HepG2 (cell line): ENCODE data around the gene JMJD7. TPM values are rescaled to one million over a fixed set of nuclear protein-coding genes. Genes with fewer than 3 reads are reported as not detected.

Source experiments
- ATAC-seq: fragments of 200-7000 bp; cut with Tn5 transposase; 3 replicates; pipeline ENCODE4 v1.9.1; 2020; ENCODE audit warnings: mild to moderate bottlenecking, moderate library complexity
- BruUV-seq: library from RNA; stranded (reverse); fragments of 400-500 nt; replicated peaks from 2 replicates; lab custom pipeline; 2021; lab: Mats Ljungman, UMichigan
- CTCF ChIA-PET: fragments of 300-600 bp; formaldehyde crosslinking; extraction: SDS; loops from one replicate; lab custom pipeline; 2021; ENCODE audit warnings: low total read pairs, inconsistent platforms, low intra/inter-chr PET ratio; lab: Yijun Ruan, JAX
- POLR2A ChIA-PET: fragments of 350-600 bp; sonication (Branson Sonifier 250); formaldehyde crosslinking; loops from one replicate; lab custom pipeline; 2020; ENCODE audit warnings: antibody characterized with exemption, inconsistent platforms; lab: Yijun Ruan, JAX
- DNase-seq: peaks from one replicate; pipeline ENCODE4 v3.0.0-alpha.2; 2015; ENCODE audit warnings: low spot score
- FAIRE-seq: peaks from 3 replicates; lab custom pipeline; 2011; peaks lifted over from hg19 to GRCh38; lab: Jason Lieb, UNC
- H2AFZ ChIP-seq: one replicate; pipeline ENCODE4 v1.6.1; 2011; ENCODE audit warnings: low read length, inconsistent platforms
- H3K27ac ChIP-seq: fragments of 300-600 bp; 3 replicates; pipeline ENCODE4 v1.8.0; 2011; ENCODE audit warnings: mixed run types, mild to moderate bottlenecking, mixed read lengths, low read length, inconsistent platforms; ENCODE audit not compliant: insufficient read depth; ENCODE audit errors: extremely low read length
- H3K27me3 ChIP-seq, 2 experiments: fragments of 200-600 bp in 1 of 2; 2 replicates in 1 of 2; 3 replicates in 1 of 2; pipeline versions ENCODE4 v1.6.0 to v1.8.0; 2011; ENCODE audit warnings: low read length in 2 of 2, mild to moderate bottlenecking in 2 of 2, moderate library complexity in 2 of 2, inconsistent platforms in 1 of 2; ENCODE audit not compliant: insufficient read depth in 2 of 2, control insufficient read depth in 1 of 2
- H3K36me3 ChIP-seq, 2 experiments: fragments of 200-600 bp in 1 of 2; replicated peaks in 1 of 2; 2 replicates in 1 of 2; 3 replicates in 1 of 2; pipeline versions ENCODE4 v1.5.1 to v1.8.0; 2011; ENCODE audit warnings: low read length in 2 of 2, inconsistent platforms in 1 of 2; ENCODE audit not compliant: insufficient read depth in 2 of 2, control insufficient read depth in 1 of 2
- H3K4me1 ChIP-seq: 2 replicates; pipeline ENCODE4 v1.5.1; 2012; ENCODE audit warnings: low read length, inconsistent platforms; ENCODE audit not compliant: insufficient read depth
- H3K4me2 ChIP-seq: 2 replicates; pipeline ENCODE4 v1.6.0; 2011; ENCODE audit warnings: low read depth, low read length, inconsistent platforms
- H3K4me3 ChIP-seq, 3 experiments: fragments of 200-600 bp in 1 of 3; sonication (generic), shearing (Covaris generic) in 1 of 3; replicated peaks in 1 of 3; 2 replicates each; pipeline ENCODE4 v1.5.1; 2011 to 2016; ENCODE audit warnings: low read length in 3 of 3, inconsistent platforms in 2 of 3, low read depth in 2 of 3, mild to moderate bottlenecking in 2 of 3, control low read depth in 1 of 3, mixed read lengths in 1 of 3; ENCODE audit not compliant: insufficient read depth in 1 of 3
- H3K79me2 ChIP-seq: one replicate; pipeline ENCODE4 v1.6.1; 2011; ENCODE audit warnings: low read length, inconsistent platforms; ENCODE audit not compliant: insufficient read depth
- H3K9ac ChIP-seq: 2 replicates; pipeline ENCODE4 v1.6.0; 2011; ENCODE audit warnings: mild to moderate bottlenecking, low read depth, low read length, inconsistent platforms; ENCODE audit not compliant: insufficient read depth
- H3K9me3 ChIP-seq: 2 replicates; pipeline ENCODE4 v1.5.1; 2012; ENCODE audit warnings: mild to moderate bottlenecking, low read length
- H4K20me1 ChIP-seq: 2 replicates; pipeline ENCODE4 v1.6.0; 2011; ENCODE audit warnings: inconsistent platforms, mild to moderate bottlenecking, low read length, moderate library complexity; ENCODE audit not compliant: insufficient read depth
- AGO2 ChIP-seq: fragments of 200-400 bp; formaldehyde crosslinking; optimal IDR thresholded peaks from 2 replicates; pipeline ENCODE3; 2017; ENCODE audit warnings: mild to moderate bottlenecking, low read depth, low read length, moderate library complexity
- BRCA1 ChIP-seq: sonication (generic); formaldehyde crosslinking; IDR thresholded peaks from 2 replicates; pipeline ENCODE4 v1.4.0; 2020; ENCODE audit warnings: missing genetic modification reagents
- DPF2 ChIP-seq: sonication (generic); formaldehyde crosslinking; IDR thresholded peaks from 2 replicates; pipeline ENCODE4 v1.4.0; 2020; ENCODE audit warnings: mild to moderate bottlenecking, low read depth, missing genetic modification reagents, borderline replicate concordance
- EP300 ChIP-seq, 3 experiments: sonication (generic) in 1 of 3; formaldehyde crosslinking in 1 of 3; IDR thresholded peaks; 2 replicates each; pipeline versions ENCODE4 v1.5.1 to v1.6.1; 2011 to 2020; ENCODE audit warnings: low read depth in 2 of 3, low read length in 2 of 3, borderline replicate concordance in 1 of 3, improper control_type of control experiment in 1 of 3, mild to moderate bottlenecking in 1 of 3, missing genetic modification reagents in 1 of 3, moderate library complexity in 1 of 3
- MAF1 ChIP-seq: sonication (generic); formaldehyde crosslinking; IDR thresholded peaks from 2 replicates; pipeline ENCODE4 v1.5.0; 2020; ENCODE audit warnings: missing genetic modification reagents, borderline replicate concordance
- NCOR1 ChIP-seq: fragments of 200-600 bp; sonication (generic); IDR thresholded peaks from 2 replicates; pipeline ENCODE4 v1.7.0; 2017; ENCODE audit warnings: antibody characterized with exemption, low read length, borderline replicate concordance
- ZBTB49 ChIP-seq: sonication (generic); formaldehyde crosslinking; IDR thresholded peaks from 2 replicates; pipeline ENCODE4 v1.4.0; 2020; ENCODE audit warnings: missing genetic modification reagents, borderline replicate concordance
- ZNF251 ChIP-seq: sonication (generic); formaldehyde crosslinking; IDR thresholded peaks from 2 replicates; pipeline ENCODE4 v1.9.0; 2021; ENCODE audit warnings: mild to moderate bottlenecking, missing genetic modification reagents
- ZNF317 ChIP-seq: sonication (generic); formaldehyde crosslinking; IDR thresholded peaks from 2 replicates; pipeline ENCODE4 v1.5.0; 2020; ENCODE audit warnings: mild to moderate bottlenecking, missing genetic modification reagents
- ZNF557 ChIP-seq: sonication (generic); formaldehyde crosslinking; IDR thresholded peaks from 2 replicates; pipeline ENCODE4 v1.4.0; 2020; ENCODE audit warnings: missing genetic modification reagents
- ZNF609 ChIP-seq: sonication (generic); formaldehyde crosslinking; IDR thresholded peaks from 2 replicates; pipeline ENCODE4 v1.4.0; 2020; ENCODE audit warnings: mild to moderate bottlenecking, missing genetic modification reagents, borderline replicate concordance
- WGBS: methylation state at CpG from one replicate; pipeline ENCODE4 v1.1.6; 2017; ENCODE audit warnings: low lambda C conversion rate; 5-methylcytosine and 5-hydroxymethylcytosine counted together
- in situ Hi-C: cut with HindIII; loops from 2 replicates; pipeline ENCODE4 v1.10.0; 2017; ENCODE audit warnings: low pct_unique_long_range_greater_than_20kb; ENCODE audit not compliant: extremely low pct_ligation_motif_present
- intact Hi-C: fragments of 100-400 bp; cut with micrococcal nuclease; formaldehyde crosslinking; loops from one replicate; pipeline ENCODE4 v1.10.0; 2022; ENCODE audit not compliant: unreplicated experiment
- polyA plus RNA-seq, 8 experiments: library from polyadenylated mRNA; depleted of rRNA in 3 of 8; stranded (reverse) in 7 of 8; unstranded in 1 of 8; fragments of >200 nt; fragmentation: Illumina TruSeq in 4 of 8; extraction: Trizol in 4 of 8; gene quantifications; 2 replicates each; pipeline versions ENCODE4 v1.2.1 to v1.2.3, GENCODE V29; 2011 to 2016; ENCODE audit warnings: low read depth in 4 of 8, missing spikeins in 1 of 8, mixed read lengths in 1 of 8; ENCODE audit not compliant: insufficient read depth in 1 of 8
- total RNA-seq, 5 experiments: library from RNA; depleted of rRNA; stranded (reverse); fragments of >200 nt; fragmentation: Illumina TruSeq; extraction: Trizol; gene quantifications; 2 replicates each; pipeline ENCODE4 v1.2.3, GENCODE V29; 2016; ENCODE audit warnings: low read depth in 1 of 5

Gene JMJD7
- total and polyA plus RNA-seq, 2 of the 13 experiments (the other 11 are each of a cell fraction or from before 2014, with no cell fraction given) = 6.4 to 7.1 TPM

GRCh38 chr15:41849204-41849603 is 21.3 kb downstream of the JMJD7 start:
- TF ChIP-seq AGO2 (peak; percentile 16), MAF1 (CRISPR knock-in tag) (no peak), NCOR1 (no peak), ZBTB49 (CRISPR knock-in tag) (no peak)
- Histone ChIP-seq H2AFZ (no peak overlapping the region), H3K4me2 (no peak overlapping the region), H3K27ac (no peak overlapping the region), H3K9ac (no peak overlapping the region), H3K4me1 (no peaks in the 10 kb centered on the region), H3K4me3 (no peak overlapping the region), H3K36me3 (peaks cover 3 to 5% of the 10 kb centered on the region in 2 experiments; a peak in 1 of 5 replicates), H4K20me1 (no peaks in the 10 kb centered on the region; the same call in 1 of the 2 replicates), H3K27me3 (peaks cover 0 to 4% of the 10 kb centered on the region in 2 experiments; a peak in 3 of 5 replicates), H3K9me3 (no peaks in the 10 kb centered on the region), H3K79me2 (no peaks in the 10 kb centered on the region)
- CTCF ChIA-PET = no interaction called here
- ATAC-seq (no peak), FAIRE-seq (no peak), DNase-seq (no peak)
- in situ Hi-C loops = no loop called here
- intact Hi-C loops = no loop called here
- 70% methylated on average over 6 of the region's 6 CpGs for WGBS
- TSS peak; percentile 39 for BruUV-seq
- POLR2A ChIA-PET = no interaction called here

- DNase-seq (no peak), ATAC-seq (no peak), FAIRE-seq (no peak)
- H2AFZ ChIP-seq = no peak overlapping the region
- intact Hi-C loops (no loop called here), in situ Hi-C loops (no loop called here)
- H4K20me1 ChIP-seq = no peaks in the 10 kb centered on the region; the same call in 1 of the 2 replicates
- H3K4me3 ChIP-seq = no peak overlapping the region
- 59% methylated on average over 3 of the region's 8 CpGs for whole genome bisulfite sequencing
- no peaks in the 10 kb centered on the region for H3K9me3 ChIP-seq
- peaks cover 4 to 5% of the 10 kb centered on the region in 2 experiments; a peak in 4 of 5 replicates for H3K27me3 ChIP-seq
- ChIA-PET CTCF (no interaction called here), POLR2A (no interaction called here)
- no peak overlapping the region for H3K4me2 ChIP-seq
- no peaks in the 10 kb centered on the region for H3K4me1 ChIP-seq
- no peak overlapping the region for H3K27ac ChIP-seq
- no peaks in the 10 kb centered on the region for H3K79me2 ChIP-seq
- peaks cover 3 to 5% of the 10 kb centered on the region in 2 experiments; a peak in 1 of 5 replicates for H3K36me3 ChIP-seq
- no TSS peak for BruUV-seq
- no peak overlapping the region for H3K9ac ChIP-seq
- no peak for TF ChIP-seq ZNF317 (CRISPR knock-in tag)
- TF ChIP-seq BRCA1 = no peak
- TF ChIP-seq ZNF251 = no peak
- no peak for TF ChIP-seq ZNF557 (CRISPR knock-in tag)
- TF ChIP-seq EP300 (IDR thresholded peaks at IDR 0.05; ENCODE audit: low read depth in 2 of 2, low read length in 2 of 2) = no peak
- TF ChIP-seq EP300 (CRISPR knock-in tag; IDR thresholded peaks at IDR 0.05; ENCODE audit: borderline replicate concordance) = no peak
- TF ChIP-seq DPF2 = no peak
- no peak for TF ChIP-seq ZNF609 (CRISPR knock-in tag)
These were observed 22.0 kb downstream of the JMJD7 start for GRCh38 chr15:41849861-41850260.
